ENCODE data around the gene CD300A.
A peak's percentile ranks its signal among the peaks of the same experiment; 100 is the strongest.
"Not testable (repeated sequence)": the region's sequence is repeated elsewhere in the genome, so short reads cannot be mapped to it uniquely, and the experiment has no call there.

The CD300A gene

GRCh38 chr17:74513987-74514631 lies 47.7 kb downstream of the CD300A start:
- Mint-ChIP-seq H3K36me3 (no peaks in the 10 kb centered on the region), H3K4me1 (peaks cover 7% of the 10 kb centered on the region), H3K27ac (peak overlapping the region; percentile 95), H3K27me3 (peaks cover 7% of the 10 kb centered on the region), H3K4me3 (peak overlapping the region; percentile 31), H3K9me3 (peaks cover 15% of the 10 kb centered on the region)

- Mint-ChIP-seq H3K27me3 (peaks cover 8% of the 10 kb centered on the region), H3K9me3 (peaks cover 15% of the 10 kb centered on the region), H3K4me3 (peak overlapping the region; percentile 31), H3K27ac (peak overlapping the region; percentile 95), H3K4me1 (peaks cover 7% of the 10 kb centered on the region), H3K36me3 (no peaks in the 10 kb centered on the region)
These were observed 48.3 kb downstream of the CD300A start for GRCh38 chr17:74514632-74515334.

- H3K4me1 Mint-ChIP-seq: peaks cover 10% of the 10 kb centered on the region
These were observed 49.5 kb downstream of the CD300A start for GRCh38 chr17:74515941-74516340.

GRCh38 chr17:74516561-74517328 lies 50.3 kb downstream of the CD300A start:
- Mint-ChIP-seq H3K36me3 (no peaks in the 10 kb centered on the region), H3K27me3 (peaks cover 16% of the 10 kb centered on the region), H3K27ac (no peak overlapping the region)

More at GRCh38 chr17:74515941-74516340, 49.5 kb downstream of the CD300A start:
- Mint-ChIP-seq H3K36me3 (no peaks in the 10 kb centered on the region), H3K27ac (no peak overlapping the region), H3K27me3 (peaks cover 13% of the 10 kb centered on the region), H3K9me3 (peaks cover 15% of the 10 kb centered on the region), H3K4me3 (no peak overlapping the region)

GRCh38 chr17:74518413-74518981 lies 52.1 kb downstream of the CD300A start:
- Mint-ChIP-seq H3K4me1 (peaks cover 11% of the 10 kb centered on the region), H3K9me3 (peaks cover 15% of the 10 kb centered on the region), H3K27me3 (peaks cover 20% of the 10 kb centered on the region)
- H3K27ac Mint-ChIP-seq, H3K4me3 Mint-ChIP-seq, H3K36me3 Mint-ChIP-seq: not testable (repeated sequence)

More at GRCh38 chr17:74516561-74517328, 50.3 kb downstream of the CD300A start:
- no peak overlapping the region for H3K4me3 Mint-ChIP-seq
- H3K9me3 Mint-ChIP-seq: peaks cover 15% of the 10 kb centered on the region
- peaks cover 14% of the 10 kb centered on the region for H3K4me1 Mint-ChIP-seq

- peaks cover 7% of the 10 kb centered on the region for H3K9me3 Mint-ChIP-seq
- peaks cover 19% of the 10 kb centered on the region for H3K27me3 Mint-ChIP-seq
- no peak overlapping the region for H3K4me3 Mint-ChIP-seq
- peaks cover 6% of the 10 kb centered on the region for H3K4me1 Mint-ChIP-seq
- H3K36me3 Mint-ChIP-seq: no peaks in the 10 kb centered on the region
- no peak overlapping the region for H3K27ac Mint-ChIP-seq
These were observed 53.6 kb downstream of the CD300A start for GRCh38 chr17:74520016-74520434.

GRCh38 chr17:74520790-74521480 lies 54.5 kb downstream of the CD300A start:
- no peak overlapping the region for H3K27ac Mint-ChIP-seq

GRCh38 chr17:74521701-74522201 lies 55.3 kb downstream of the CD300A start:
- H3K4me3 Mint-ChIP-seq: no peak overlapping the region
- H3K27ac Mint-ChIP-seq: no peak overlapping the region
- peaks cover 19% of the 10 kb centered on the region for H3K27me3 Mint-ChIP-seq
- peaks cover 6% of the 10 kb centered on the region for H3K4me1 Mint-ChIP-seq
- H3K9me3 Mint-ChIP-seq: peaks cover 7% of the 10 kb centered on the region
- H3K36me3 Mint-ChIP-seq: no peaks in the 10 kb centered on the region

More at GRCh38 chr17:74520790-74521480, 54.5 kb downstream of the CD300A start:
- Mint-ChIP-seq H3K9me3 (peaks cover 7% of the 10 kb centered on the region), H3K4me3 (no peak overlapping the region), H3K36me3 (no peaks in the 10 kb centered on the region), H3K4me1 (peaks cover 6% of the 10 kb centered on the region), H3K27me3 (peaks cover 19% of the 10 kb centered on the region)

GRCh38 chr17:74522381-74523105 lies 56.1 kb downstream of the CD300A start:
- H3K27ac Mint-ChIP-seq: no peak overlapping the region
- H3K36me3 Mint-ChIP-seq: no peaks in the 10 kb centered on the region
- H3K9me3 Mint-ChIP-seq: peaks cover 7% of the 10 kb centered on the region
- peaks cover 6% of the 10 kb centered on the region for H3K4me1 Mint-ChIP-seq
- peaks cover 21% of the 10 kb centered on the region for H3K27me3 Mint-ChIP-seq
- H3K4me3 Mint-ChIP-seq: no peak overlapping the region

GRCh38 chr17:74523308-74523707 lies 56.9 kb downstream of the CD300A start:
- Mint-ChIP-seq H3K4me1 (peaks cover 6% of the 10 kb centered on the region), H3K27ac (no peak overlapping the region), H3K9me3 (peaks cover under 1% of the 10 kb centered on the region), H3K27me3 (peaks cover 18% of the 10 kb centered on the region), H3K4me3 (no peak overlapping the region), H3K36me3 (no peaks in the 10 kb centered on the region)

- H3K36me3 Mint-ChIP-seq: no peaks in the 10 kb centered on the region
- H3K9me3 Mint-ChIP-seq: no peaks in the 10 kb centered on the region
- H3K4me1 Mint-ChIP-seq: peaks cover 6% of the 10 kb centered on the region
- no peak overlapping the region for H3K4me3 Mint-ChIP-seq
- no peak overlapping the region for H3K27ac Mint-ChIP-seq
- H3K27me3 Mint-ChIP-seq: peaks cover 18% of the 10 kb centered on the region
These were observed 58.4 kb downstream of the CD300A start for GRCh38 chr17:74524653-74525464.

GRCh38 chr17:74525465-74525725 lies 59.0 kb downstream of the CD300A start:
- Mint-ChIP-seq H3K27ac (no peak overlapping the region), H3K4me3 (no peak overlapping the region), H3K36me3 (no peaks in the 10 kb centered on the region), H3K4me1 (peaks cover 6% of the 10 kb centered on the region), H3K9me3 (no peaks in the 10 kb centered on the region), H3K27me3 (peaks cover 16% of the 10 kb centered on the region)

GRCh38 chr17:74525781-74526288 lies 59.4 kb downstream of the CD300A start:
- Mint-ChIP-seq H3K9me3 (no peaks in the 10 kb centered on the region), H3K27me3 (peaks cover 15% of the 10 kb centered on the region), H3K27ac (no peak overlapping the region), H3K4me3 (no peak overlapping the region), H3K4me1 (peaks cover 5% of the 10 kb centered on the region), H3K36me3 (no peaks in the 10 kb centered on the region)

GRCh38 chr17:74526681-74527080 lies 60.2 kb downstream of the CD300A start:
- Mint-ChIP-seq H3K27ac (no peak overlapping the region), H3K9me3 (no peaks in the 10 kb centered on the region), H3K27me3 (peaks cover 11% of the 10 kb centered on the region), H3K4me1 (no peaks in the 10 kb centered on the region), H3K36me3 (no peaks in the 10 kb centered on the region), H3K4me3 (no peak overlapping the region)

Data from activated naive CD4-positive, alpha-beta T cell treated with anti-CD3 and anti-CD28 coated beads, Interleukin-2, amount 50 U/mL, for 24 hours (primary cell).